MCF 10A (cell line): ENCODE results near the gene FAM221B. TPM values are rescaled to one million over a fixed set of nuclear protein-coding genes. Genes with fewer than 3 reads are reported as not detected.

Experiments
- BruUV-seq: library from RNA; stranded (reverse); fragments of 400-500 nt; replicated peaks from 2 replicates; lab custom pipeline; 2021; lab: Mats Ljungman, UMichigan
- CTCF ChIA-PET: fragments of 300-600 bp; sonication (Branson Sonifier 250); formaldehyde crosslinking; extraction: SDS; loops from one replicate; lab custom pipeline; 2021; ENCODE audit warnings: antibody characterized with exemption, inconsistent platforms; lab: Yijun Ruan, JAX
- POLR2A ChIA-PET: fragments of 300-600, 350-650 bp; sonication (Branson Sonifier 250); formaldehyde crosslinking; extraction: SDS; loops from one replicate; lab custom pipeline; 2020; ENCODE audit warnings: antibody characterized with exemption, inconsistent platforms; lab: Yijun Ruan, JAX
- DNase-seq: peaks from one replicate; pipeline ENCODE4 v3.0.0-alpha.2; 2018; ENCODE audit not compliant: unreplicated experiment
- H3K27ac Mint-ChIP-seq: one replicate; pipeline ENCODE4 v1.8.0; 2022; ENCODE audit warnings: mild to moderate bottlenecking, low read depth, mixed read lengths; ENCODE audit not compliant: unreplicated experiment
- H3K27me3 Mint-ChIP-seq: one replicate; pipeline ENCODE4 v1.8.0; 2022; ENCODE audit warnings: mixed read lengths; ENCODE audit not compliant: insufficient read depth, unreplicated experiment
- H3K36me3 Mint-ChIP-seq: one replicate; pipeline ENCODE4 v1.8.0; 2022; ENCODE audit warnings: mild to moderate bottlenecking, moderate library complexity, mixed read lengths; ENCODE audit not compliant: insufficient read depth, unreplicated experiment
- H3K4me1 Mint-ChIP-seq: one replicate; pipeline ENCODE4 v1.8.0; 2022; ENCODE audit warnings: mixed read lengths; ENCODE audit not compliant: insufficient read depth, unreplicated experiment
- H3K4me3 Mint-ChIP-seq: one replicate; pipeline ENCODE4 v1.8.0; 2022; ENCODE audit warnings: mild to moderate bottlenecking, moderate library complexity, mixed read lengths; ENCODE audit not compliant: unreplicated experiment
- H3K9me3 Mint-ChIP-seq: one replicate; pipeline ENCODE4 v1.8.0; 2022; ENCODE audit warnings: mixed read lengths; ENCODE audit not compliant: unreplicated experiment
- intact Hi-C: fragments of 100-400 bp; cut with micrococcal nuclease; formaldehyde crosslinking; loops from 2 replicates; pipeline ENCODE4 v1.14.1; 2022
- total RNA-seq: library from RNA; stranded (reverse); gene quantifications from 2 replicates; pipeline ENCODE4 v1.2.3, GENCODE V29; 2022
- TF ChIP-seq, protein P1 (sequence below): fragments of 200-600 bp; IDR thresholded peaks from one replicate; pipeline ENCODE4 v1.8.0; 2022; ENCODE audit warnings: antibody characterized with exemption, mild to moderate bottlenecking; ENCODE audit not compliant: unreplicated experiment

The FAM221B gene
- total RNA-seq, 1 experiment from 2014 or later: not detected

DNA sequence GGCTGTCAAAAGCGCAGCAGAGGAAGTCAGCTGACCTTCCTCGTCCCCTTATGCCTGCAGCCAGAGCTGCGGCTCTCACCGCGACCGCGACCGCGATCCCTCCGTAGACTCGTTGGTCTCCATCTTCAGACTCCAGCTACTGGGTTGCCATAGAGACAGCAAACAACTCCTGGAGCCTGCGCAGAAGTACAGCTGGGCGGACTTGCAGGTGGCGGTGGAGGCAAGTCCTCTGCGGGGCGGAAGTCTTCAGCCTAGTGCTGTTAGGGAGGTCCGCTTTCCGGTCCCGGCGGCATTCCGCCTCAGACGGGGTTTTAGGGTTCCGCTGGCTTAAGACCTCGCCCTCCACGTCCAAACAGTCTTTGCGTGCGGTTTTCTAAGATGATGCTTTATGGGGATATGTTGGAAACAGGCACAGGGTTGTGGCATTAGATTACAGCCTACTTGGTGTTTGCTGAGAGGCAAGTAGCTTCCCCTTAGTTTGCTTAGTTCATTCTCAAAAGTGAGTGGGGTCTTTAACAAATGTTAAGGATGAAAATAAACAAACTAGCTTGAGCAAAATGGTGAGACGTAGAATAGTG lies 16.4 kb downstream of the FAM221B start, which contains the start of gene SPAG8:
SPAG8 (minus strand) TSS at position 238 of the 578 bp plus-strand sequence; CDS start at position 123, 115 bp downstream.
- no TSS peak for BruUV-seq
- TF ChIP-seq, protein P1, sequence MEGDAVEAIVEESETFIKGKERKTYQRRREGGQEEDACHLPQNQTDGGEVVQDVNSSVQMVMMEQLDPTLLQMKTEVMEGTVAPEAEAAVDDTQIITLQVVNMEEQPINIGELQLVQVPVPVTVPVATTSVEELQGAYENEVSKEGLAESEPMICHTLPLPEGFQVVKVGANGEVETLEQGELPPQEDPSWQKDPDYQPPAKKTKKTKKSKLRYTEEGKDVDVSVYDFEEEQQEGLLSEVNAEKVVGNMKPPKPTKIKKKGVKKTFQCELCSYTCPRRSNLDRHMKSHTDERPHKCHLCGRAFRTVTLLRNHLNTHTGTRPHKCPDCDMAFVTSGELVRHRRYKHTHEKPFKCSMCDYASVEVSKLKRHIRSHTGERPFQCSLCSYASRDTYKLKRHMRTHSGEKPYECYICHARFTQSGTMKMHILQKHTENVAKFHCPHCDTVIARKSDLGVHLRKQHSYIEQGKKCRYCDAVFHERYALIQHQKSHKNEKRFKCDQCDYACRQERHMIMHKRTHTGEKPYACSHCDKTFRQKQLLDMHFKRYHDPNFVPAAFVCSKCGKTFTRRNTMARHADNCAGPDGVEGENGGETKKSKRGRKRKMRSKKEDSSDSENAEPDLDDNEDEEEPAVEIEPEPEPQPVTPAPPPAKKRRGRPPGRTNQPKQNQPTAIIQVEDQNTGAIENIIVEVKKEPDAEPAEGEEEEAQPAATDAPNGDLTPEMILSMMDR: no peak
- H3K4me3 Mint-ChIP-seq: peak within 1 kb of the TSS; percentile 69
- H3K27ac Mint-ChIP-seq: peak within 1 kb of the TSS; percentile 71
- peaks cover 15% of the 10 kb centered on the region for H3K36me3 Mint-ChIP-seq
- POLR2A ChIA-PET: interaction anchor here (0.9 to 2.1 kb wide), 9 partner anchors 13 to 715 kb away, joined by 3 to 8 read pairs (median 3); partner anchors contain the start of genes CREB3 and TLN1
- H3K27me3 Mint-ChIP-seq: no peaks in the 10 kb centered on the region
- CTCF ChIA-PET: interaction anchor here (0.6 to 4.4 kb wide), 7 partner anchors 13 to 114 kb away, joined by 3 to 33 read pairs (median 4); partner anchors contain the start of gene NPR2
- H3K4me1 Mint-ChIP-seq: peaks cover 20% of the 10 kb centered on the region
- no peaks in the 10 kb centered on the region for H3K9me3 Mint-ChIP-seq
- intact Hi-C loops: no loop called here
- DNase-seq: peak; percentile 66

DNA sequence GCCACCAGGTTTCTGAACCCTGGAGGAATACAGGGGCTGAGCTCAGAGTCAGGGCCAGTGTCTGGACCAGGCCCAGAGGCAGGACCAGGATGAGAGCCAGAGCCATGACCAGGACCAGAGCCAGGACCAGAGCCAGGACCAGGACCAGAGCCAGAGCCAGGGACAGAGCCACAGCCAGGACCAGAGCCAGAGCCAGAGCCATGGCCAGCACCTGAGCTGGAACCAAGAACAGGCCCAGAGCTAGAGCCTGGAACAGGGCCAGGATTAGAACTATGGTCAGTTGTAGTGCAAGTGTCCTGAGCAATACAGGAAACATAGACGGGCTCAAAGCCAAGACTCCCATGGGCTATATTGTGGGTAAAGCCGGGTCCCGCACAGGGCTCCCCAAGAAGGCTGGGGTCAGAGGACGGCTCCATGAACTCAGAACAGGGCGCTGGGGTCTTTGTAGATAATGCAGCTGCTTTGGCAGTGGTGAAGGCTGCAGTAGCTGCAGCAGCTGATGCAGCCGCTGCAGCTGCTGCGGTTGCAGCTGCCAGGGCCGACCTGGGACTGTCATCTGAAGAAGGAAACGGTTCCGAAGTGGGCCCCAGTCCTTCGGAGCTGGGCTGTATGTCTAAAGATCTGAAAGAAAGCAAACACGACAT lies 17.0 kb downstream of the FAM221B start:
- BruUV-seq: no TSS peak
- peak; percentile 27 for DNase-seq
- Mint-ChIP-seq H3K27me3 (no peaks in the 10 kb centered on the region), H3K36me3 (peaks cover 15% of the 10 kb centered on the region), H3K4me3 (peak overlapping the region; percentile 69), H3K9me3 (no peaks in the 10 kb centered on the region), H3K4me1 (peaks cover 20% of the 10 kb centered on the region), H3K27ac (no peak overlapping the region)
- POLR2A ChIA-PET: interaction anchor here (0.9 to 2.1 kb wide), 9 partner anchors 13 to 715 kb away, joined by 3 to 8 read pairs (median 3); partner anchors contain the start of genes CREB3 and TLN1
- CTCF ChIA-PET: interaction anchor here (0.6 to 4.4 kb wide), 4 partner anchors 13 to 57 kb away, joined by 3 to 33 read pairs (median 4); no protein-coding TSS in a partner anchor
- intact Hi-C loops: no loop called here
- TF ChIP-seq, protein P1: no peak

DNA sequence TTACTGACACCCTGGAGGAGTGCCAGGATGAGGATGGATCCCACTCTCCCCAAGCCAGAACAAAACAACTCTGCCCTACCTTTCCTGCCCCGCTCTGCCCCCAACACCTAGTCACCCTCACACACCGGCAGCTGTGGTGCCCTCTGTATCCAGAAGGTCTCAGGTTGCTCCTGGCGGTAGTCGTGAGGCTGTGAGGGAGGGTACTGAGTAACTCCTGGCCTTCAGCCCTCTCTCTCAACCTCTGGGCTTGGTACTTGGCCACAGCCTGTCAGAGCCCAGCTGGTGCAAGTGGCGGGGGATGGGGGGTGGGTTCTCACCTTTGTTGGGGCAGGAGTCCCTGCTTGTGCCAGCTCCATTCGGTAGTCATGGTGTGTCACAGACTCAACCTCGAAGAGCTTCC lies 18.4 kb downstream of the FAM221B start:
- DNase-seq: no peak
- POLR2A ChIA-PET: interaction anchor here (0.5 to 1.0 kb wide), 2 partner anchors 12 to 21 kb away, joined by 3 to 5 read pairs; no protein-coding TSS in a partner anchor
- Mint-ChIP-seq H3K27me3 (no peaks in the 10 kb centered on the region), H3K27ac (no peak overlapping the region), H3K36me3 (peaks cover 15% of the 10 kb centered on the region), H3K4me1 (peaks cover 14% of the 10 kb centered on the region), H3K9me3 (no peaks in the 10 kb centered on the region), H3K4me3 (no peak overlapping the region)
- CTCF ChIA-PET: interaction anchor here (1.1 kb wide), 1 partner anchor 18 kb away, joined by 3 read pairs; the partner anchor contains the start of gene NPR2
- no TSS peak for BruUV-seq
- TF ChIP-seq, protein P1: no peak
- intact Hi-C loops: no loop called here

DNA sequence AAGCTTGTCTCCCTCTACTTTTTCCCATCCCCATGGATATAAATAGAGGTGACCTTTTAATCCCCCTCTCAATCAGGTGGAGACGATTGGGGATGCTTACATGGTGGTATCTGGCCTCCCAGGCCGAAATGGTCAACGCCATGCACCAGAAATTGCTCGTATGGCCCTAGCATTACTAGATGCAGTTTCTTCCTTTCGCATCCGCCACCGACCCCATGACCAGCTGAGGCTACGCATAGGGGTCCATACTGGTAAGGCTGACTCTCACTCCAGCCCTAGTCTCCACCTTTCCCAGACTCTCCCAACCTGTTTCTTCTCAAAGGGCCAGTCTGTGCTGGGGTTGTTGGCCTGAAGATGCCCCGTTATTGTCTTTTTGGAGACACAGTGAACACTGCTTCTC lies 20.1 kb downstream of the FAM221B start:
- BruUV-seq: no TSS peak
- Mint-ChIP-seq H3K4me1 (peaks cover 6% of the 10 kb centered on the region), H3K27ac (no peak overlapping the region), H3K4me3 (no peak overlapping the region), H3K36me3 (peaks cover 17% of the 10 kb centered on the region), H3K27me3 (no peaks in the 10 kb centered on the region), H3K9me3 (no peaks in the 10 kb centered on the region)
- POLR2A ChIA-PET: interaction anchor here (0.7 kb wide), 1 partner anchor 143 kb away, joined by 3 read pairs; the partner anchor contains the start of gene ARHGEF39
- no peak for DNase-seq
- CTCF ChIA-PET: interaction anchor here (0.6 to 1.2 kb wide), 2 partner anchors 16 to 103 kb away, joined by 3 to 5 read pairs; no protein-coding TSS in a partner anchor
- TF ChIP-seq, protein P1: no peak
- intact Hi-C loops: no loop called here
